GM19238 (cell line): ENCODE data around the gene RNF10.
"Not testable (repeated sequence)": the region's sequence is repeated elsewhere in the genome, so short reads cannot be mapped to it uniquely, and the experiment has no call there.

Experiments used
- DNase-seq: peaks from one replicate; pipeline ENCODE4 v3.0.0; 2011; ENCODE audit warnings: low spot score; ENCODE audit not compliant: insufficient read length

RNF10 gene

DNA sequence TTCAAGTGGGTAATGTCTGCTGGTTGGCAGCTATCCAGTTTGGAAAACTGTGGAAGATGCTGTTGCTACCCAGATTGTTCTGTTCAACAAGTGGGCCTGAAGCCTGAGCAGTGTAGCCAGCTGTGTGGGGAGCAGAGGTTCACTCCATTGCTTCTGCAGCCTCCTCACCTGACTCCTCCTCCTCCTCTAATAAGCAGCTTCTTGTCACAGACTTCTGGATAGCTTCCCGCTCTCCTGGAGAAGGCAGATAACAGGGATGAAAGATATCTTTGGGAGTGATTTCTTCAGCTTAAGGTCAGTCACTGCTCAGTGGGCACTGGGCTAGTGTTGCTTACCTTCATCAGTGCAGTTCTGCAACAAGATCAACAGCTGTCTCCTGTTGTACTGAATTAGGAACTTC, 45.0 kb downstream of the RNF10 start:
- no peak for DNase-seq

DNA sequence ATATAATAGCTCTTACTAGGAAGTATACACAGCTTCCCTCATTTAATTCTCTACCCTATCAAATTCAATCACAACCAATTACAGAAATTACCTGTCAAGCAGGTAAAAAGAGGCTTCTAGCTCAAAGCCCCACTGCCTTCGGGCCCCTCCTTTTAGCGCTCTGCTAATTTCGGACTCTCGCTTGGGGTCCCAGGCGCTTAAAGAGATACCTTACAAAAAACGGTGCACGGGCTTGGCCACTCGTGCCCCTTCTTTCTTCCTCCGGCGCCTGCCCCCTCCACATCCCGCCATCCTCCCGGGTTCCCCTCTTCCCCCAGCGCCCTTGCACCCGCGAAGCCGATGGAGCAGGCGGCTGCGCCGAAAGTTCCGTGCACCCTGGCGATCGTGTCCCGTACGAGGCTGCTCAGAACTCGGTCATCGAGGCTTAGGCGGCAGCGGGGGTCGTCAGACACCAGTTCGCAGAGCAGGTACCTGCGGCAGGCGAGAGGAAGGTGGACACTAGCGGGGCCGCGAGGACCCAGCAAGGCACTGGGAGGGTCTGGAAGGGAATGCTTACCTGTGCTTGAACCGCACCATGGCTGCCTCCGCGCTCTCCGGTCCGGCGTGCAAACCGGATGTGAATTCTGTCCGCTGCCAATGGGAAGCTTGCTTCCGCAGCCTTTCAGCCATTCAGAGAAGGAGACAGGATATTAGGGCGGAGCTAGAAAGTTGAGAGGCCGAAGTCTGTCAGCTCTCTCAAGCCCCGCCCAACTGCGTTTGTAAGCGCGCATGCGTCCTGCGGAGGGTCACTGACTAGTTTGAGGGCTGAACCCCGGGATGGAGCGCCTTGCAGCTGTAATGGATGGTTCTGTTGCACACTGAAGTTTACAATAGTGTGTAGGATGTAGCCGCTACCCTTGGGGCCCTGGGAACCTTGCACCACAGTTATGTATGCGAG, 46.9 kb downstream of the RNF10 start, which contains the start of gene POP5:
Gene POP5, minus strand, starts transcription at position 616 of the 937 bp plus-strand sequence. Its CDS starts 40 bp downstream, at position 576.
- DNase-seq, result peak; percentile 89

DNA sequence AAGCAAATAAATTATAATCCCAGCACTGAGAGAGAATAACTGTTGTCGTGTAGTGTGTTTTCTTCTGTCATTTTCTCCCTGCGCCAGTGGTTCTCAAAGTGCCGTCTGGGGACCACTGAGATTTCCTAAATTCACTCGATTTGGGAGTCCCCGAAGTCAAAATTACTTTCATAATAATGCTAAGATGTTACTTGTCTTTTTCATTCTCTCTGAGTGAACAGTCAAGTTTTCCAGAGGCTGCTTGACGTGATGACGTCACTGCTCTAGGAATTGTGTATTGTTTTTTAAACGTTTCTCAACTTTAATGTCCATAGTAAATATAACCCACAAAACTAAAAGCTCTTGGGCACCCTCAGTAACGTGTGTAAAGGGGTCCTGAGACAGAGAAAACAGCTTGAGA, 47.8 kb downstream of the RNF10 start:
- DNase-seq, result no peak

DNA sequence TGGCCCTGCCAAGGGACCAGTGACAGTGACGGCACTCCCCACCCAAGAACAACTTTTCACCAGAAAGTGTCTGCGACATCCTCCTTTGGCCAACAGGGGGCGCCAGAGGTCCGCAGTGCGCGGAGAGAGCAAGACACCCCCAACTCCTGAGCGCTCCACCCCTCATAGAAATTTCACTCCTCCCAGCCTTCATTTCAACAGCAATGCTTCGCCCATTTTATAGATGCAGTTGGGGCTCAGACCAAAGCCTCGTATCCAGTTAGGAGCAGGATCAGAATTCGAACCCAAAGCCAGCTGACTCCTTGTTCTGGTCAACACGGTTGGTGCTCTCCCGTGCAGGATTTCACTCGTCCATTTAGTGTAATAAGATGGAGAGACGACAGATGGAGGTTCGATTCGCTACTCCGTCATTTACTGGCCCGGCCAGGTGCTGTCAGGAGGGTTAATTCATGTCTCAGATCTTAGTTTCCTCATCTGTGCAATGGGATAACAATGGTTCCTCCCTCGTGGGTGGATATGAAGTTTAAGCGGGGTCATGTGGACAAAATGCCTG, 49.4 kb downstream of the RNF10 start:
- peak; percentile 65 for DNase-seq

DNA sequence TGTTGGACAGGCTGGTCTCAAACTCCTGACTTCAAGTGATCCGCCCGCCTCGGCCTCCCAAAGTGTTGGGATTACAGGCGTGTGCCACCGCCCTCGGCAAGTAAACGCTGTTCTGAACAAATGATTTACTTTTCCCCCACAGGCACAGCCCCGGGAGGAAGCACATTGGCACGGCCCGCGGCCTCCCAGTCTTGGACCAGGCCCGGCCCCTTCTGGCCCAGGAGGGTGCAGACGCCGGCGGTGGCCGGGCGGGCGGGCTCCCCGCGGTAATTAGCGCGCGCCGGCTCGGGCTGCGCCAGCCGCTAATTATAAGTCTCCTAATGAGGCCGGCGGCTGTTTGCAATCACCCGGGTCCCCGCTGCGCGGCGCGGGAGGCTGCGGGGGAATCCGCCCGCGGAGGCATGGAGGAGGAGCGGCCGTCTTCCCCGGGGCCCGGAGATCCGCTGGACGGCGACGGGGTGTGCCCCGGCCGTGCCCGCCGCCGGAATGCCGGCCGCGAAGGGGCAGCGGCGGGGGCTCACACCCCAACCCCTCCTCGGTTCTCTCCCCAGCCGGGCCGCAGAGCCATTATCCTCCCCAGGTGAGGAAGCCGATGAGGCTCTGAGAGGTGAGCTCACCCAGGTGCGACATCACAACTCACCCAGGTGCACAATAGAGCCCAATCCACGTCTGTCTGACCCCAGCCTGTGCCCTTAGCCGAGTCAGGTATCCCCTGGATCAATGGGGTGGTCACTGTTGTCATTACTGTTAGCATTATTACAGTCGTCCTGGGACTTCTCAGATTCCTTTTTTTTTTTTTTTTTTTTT, 50.4 kb downstream of the RNF10 start:
- DNase-seq, result peak; percentile 15

DNA sequence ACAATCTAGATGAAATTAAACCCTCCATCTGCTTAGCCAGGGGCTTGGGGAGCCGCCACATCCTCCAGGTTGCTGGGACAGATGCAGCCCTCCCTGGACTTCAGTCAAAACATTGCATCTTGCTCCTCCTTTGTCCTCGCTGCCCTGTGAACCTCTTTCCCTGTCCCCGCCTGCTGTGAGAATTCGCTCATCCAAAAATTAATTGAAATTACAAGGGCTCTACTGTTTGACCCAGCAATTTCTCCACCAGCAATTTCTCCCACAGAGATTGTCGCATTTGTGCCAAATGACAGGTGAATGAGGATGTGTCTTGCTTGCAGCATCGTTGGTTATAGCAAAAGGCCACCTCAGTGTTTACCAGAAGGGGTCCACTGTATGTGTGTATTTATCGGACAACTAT, 52.0 kb downstream of the RNF10 start:
- no peak for DNase-seq

DNA sequence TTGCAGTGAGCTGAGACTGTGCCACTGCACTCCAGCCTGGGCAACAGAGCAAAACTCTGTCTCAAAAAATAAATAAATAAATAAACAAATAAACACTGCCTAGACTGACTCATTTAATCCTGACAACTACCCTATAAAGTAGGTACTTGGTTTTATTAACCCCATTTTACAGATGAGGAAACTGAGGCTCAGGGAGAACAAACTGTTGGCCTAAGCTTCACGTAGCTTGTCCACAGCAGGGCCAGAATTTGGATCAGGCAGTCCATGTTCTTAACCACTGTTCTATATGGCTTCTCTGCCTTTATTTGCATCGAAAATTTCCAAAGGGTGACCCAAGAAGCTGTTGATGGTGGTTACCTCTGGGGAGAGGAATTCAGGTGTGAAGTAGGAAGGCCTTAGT, 52.7 kb downstream of the RNF10 start:
- DNase-seq, result no peak

DNA sequence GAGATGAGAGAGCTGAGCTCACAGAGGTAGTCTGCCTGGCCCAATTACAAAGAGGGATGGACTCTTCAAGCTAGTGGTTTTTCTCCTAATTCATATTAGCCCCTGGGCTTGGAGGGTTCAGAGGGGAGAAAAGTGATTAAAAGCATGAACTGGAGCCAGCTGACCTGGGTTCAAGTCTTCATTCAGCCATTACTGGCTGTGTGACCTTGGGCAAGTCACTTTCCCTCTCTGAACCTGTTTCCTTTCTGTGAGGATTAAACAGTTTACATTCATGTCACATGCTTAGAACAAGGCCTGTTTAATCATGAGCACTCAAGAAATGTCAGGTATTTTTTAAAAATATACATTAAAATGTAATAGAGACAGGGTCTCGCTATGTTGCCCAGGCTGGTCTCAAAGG, 54.2 kb downstream of the RNF10 start:
- no peak for DNase-seq

DNA sequence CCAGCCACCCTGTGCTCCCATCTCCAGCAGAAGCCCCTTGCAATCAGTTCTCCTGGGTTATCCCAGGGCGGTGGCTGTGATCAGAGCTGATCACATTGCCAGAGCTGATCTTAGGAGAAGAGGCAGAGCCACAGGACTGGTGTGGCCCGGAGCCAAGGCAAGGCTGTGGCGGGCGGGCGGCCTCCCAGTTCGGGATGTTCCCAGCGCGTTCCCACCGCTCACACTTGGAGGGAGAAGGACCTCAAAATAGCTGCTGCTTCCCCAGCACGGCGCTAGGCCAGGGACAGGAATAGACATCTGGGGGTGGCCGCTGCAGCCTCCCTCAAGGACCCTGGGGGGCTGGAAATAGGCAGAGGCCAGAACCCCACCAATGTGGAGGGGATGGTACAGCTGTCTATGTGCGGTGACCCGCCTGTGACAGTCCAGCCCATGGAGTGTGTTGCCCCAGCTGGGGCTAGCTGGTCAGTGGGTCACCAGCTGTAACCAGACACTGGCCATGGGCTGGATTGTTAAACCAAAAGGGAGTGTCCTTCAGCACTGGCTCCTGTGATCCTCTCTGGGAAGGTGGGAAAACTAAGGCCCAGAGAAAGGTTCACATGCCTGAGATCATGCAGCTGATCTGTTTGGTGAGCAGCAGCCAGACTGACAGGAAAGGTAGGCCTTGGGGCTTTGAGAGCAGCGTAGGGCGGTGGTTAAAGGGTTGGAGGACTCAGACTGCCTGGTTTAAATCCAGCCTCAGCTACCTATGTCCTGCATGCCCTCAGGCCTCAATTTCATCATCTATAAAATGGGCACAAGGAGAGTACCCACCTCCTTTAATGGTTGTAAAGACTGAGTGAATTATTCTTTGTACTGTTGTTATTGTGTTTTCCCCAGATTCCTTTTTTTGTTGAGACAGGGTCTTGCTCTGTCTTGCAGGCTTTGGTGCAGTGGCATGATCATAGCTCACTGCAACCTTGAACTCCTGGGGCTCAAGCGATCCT, 55.1 kb downstream of the RNF10 start:
- no peak for DNase-seq

DNA sequence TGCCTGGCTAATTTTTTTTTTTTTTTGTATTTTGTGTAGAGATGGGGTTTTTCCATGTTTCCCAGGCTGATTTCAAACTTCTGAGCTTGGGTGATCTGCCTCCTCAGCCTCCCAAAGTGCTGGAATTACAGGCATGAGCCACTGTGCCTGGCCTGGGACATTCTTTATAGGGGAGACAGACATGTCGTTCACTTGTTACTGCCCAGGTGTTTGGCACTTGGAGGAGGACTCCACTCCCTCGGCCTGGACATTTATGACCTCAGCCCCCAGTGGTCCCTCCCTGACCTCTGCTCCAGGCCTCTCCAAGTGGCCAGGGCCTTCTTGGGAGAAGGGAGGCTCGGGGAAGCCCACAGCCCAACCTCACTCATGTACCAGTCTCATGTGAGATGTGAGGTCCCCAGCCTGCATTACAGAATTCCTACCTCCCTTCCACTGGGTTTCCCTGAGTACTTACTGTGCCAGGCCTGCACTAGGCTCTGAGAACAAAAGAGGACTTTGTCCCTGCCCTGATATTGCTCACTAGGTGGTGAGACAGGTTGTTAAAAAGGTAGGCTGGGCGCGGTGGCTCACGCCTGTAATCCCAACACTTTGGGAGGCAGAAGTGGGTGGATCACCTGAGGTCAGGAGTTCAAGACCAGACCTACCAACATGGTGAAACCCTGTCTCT, 56.7 kb downstream of the RNF10 start:
- DNase-seq, result no peak

DNA sequence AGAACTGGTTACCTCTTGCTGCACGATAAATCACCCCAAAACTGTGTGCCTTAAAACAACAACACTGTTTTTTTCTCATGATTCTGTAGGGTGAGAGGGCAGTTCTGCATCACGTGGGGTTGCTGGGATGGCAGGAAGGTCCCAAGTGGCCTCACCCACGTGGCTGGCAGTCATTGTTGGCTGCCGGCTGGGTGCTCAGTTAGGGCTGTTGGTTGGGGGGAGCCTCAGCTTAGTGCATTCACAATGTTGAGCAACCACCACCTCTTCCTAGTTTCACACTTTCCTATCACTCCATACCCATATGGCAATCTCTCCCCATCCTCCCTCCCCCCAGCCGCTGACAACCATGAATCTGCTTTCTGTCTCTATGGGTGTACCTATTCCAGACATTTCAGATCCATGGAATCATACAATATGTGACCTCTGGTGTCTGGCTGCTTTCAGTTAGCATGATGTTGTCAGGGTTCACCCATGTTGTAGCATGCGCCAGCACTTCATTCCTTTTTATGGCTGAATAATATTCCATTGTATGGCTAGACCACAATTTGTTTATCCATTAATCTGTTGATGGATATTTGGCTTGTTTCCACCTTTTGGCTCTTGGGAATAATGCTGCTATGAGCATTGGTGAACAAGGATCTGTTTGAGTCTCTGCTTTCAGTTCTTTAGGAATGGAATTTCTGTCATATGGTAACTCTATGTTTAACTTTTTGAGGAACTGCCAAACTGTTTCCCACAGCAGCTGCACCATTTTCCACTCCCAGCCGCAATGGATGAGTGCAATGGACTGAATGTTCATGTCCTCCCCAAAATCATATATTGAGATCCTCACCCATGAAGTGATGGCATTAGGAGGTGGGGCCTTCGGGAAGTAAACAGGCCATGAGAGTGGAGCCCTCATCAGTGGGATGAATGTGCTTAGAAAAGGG, 58.2 kb downstream of the RNF10 start:
- no peak for DNase-seq

DNA sequence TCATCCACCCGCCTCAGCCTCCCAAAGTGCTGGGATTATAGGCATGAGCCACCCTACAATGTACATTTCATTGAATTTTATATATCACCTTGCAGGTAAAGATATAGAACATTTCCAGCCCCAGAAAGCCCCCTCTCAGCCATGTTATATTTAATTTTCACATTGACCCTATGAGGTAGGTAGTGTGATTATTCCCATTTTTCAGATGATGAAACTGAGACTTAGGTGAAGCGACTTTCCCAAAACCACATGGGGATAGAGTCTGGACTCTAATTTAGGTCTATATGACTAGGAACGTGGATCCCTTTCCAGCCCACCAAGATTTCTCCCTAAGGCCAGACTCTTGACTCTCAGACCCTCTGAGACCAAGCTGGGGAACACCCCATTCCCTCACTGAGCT, 62.7 kb downstream of the RNF10 start:
- DNase-seq, result no peak

DNA sequence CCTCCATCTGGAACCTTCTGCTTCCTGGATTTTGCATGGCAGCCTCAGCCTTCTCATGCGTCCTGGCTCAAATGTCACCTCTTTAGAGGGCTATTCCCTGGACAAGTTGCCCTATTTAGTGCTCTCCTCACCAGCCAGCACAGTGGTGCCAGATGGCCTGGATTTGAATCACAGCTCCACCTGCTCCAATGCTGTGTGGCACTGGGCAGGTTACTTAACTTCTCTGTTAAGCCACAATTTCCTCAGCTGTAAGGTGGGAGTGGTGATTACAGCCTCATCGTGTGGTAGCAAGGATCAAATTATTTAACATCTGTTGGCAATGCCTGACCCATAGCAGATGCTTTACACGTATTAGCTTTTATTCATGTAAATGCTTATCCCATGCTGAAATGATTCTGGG, 63.7 kb downstream of the RNF10 start:
- no peak for DNase-seq

DNA sequence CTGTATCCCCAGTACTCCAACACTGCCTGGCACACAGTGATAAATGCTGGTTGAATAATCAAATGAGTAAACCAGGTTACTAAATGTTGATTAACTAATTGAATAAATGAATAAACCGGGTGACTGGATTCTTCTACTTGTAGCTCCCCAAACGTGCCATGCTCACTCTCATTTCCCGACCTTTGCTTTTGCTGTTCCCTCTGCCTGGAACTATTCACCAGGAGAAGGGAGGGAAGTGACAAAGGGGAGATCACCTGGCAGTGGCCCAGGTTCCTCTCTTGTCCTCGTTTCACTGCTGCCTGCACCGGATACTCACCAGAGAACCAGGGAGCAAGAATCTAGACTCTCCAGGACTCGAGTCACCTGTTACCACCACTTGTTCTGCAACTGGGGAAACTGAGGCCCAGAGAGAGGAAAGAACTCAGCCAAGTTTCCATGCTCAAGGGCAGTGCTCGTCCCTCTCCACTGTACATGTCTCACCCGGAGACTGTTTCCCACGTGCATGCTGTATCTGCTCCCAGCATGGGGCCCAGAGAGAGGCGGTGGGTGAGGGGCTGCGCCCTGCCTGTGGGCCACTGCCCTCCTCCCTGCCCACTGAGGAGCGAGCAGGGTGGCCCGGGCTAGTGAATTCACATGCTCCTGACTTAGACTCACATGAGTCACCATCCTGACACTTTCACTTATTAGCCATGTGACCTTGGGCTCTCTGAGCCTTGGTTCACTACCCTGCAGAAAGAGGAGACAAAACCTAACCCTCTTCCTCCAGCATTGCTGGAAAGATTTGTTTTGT, 64.7 kb downstream of the RNF10 start:
- no peak for DNase-seq

DNA sequence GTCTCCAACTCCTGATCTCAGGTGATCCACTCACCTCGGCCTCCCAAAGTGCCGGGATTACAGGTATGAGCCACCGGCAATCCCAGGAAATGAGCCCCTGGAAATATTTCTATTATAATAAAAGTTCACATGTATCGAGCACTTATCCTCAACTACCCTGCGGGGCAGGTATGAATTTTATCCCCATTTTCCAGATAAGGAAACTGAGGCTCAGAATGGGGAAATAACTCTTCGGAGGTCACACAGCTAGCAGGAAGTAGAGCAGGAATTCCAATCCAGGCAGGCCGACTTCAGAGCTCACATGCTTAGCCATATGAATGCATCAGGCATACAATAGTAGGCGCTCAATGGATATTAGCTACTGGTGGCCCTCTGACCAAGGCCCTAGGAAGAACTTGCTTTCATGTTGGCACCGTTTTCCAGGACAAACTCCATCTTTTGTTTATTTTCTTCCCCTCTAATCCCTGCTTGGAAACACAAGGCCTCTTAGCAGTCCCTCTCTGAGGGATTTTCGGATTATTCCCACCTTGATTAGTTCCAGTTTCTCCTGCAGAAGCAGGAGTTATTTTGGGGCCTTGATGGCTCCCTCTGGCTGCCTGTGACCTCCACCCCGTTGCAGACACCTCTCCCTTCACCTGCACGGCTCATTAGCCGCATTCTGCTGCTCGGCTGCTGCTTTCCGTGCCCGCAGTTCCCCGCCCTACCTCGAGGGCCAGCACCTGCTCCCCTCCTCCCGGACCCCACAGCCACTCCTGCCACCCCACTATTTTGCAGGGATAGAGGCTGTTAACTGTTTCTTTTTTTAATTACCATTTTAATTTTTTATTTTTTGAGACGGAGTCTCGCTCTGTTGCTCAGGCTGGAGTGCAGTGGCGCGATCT, 65.8 kb downstream of the RNF10 start:
- no peak for DNase-seq

DNA sequence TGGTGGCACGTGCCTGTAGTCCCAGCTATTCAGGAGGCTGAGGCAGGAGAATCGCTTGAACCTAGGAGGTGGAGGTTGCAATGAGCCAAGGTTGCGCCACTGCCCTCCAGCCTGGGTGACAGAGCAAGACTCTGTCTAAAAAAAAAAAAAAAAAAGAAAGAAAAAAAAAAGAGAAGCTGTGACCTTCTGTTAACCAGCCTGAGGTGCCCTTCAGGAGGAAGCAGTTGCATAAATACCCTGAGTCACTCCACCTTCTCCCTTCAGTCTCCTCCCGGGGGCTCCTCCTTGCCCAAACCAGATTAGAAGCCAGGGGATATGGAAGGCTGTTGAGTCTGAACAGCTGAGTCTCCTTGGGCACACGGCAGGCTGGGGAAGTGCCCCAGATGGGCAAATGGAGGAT, 68.3 kb downstream of the RNF10 start:
- not testable (repeated sequence) for DNase-seq

DNA sequence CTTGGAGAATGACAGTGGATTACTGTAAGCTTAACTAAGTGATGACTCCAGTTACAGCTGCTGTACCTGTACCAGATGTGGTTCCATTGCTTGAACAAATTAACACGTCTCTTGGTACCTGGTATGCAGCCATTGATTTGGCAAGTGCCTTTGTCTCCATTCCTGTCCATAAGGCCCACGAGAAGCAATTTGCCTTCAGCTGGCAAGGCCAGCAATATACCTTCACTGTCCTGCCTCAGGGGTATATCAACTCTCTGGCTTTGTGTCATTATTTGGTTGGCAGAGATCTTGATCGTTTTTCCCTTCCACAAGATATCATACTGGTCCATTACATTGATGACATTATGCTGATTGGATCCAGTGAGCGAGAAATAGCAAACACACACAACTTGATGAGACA, 76.4 kb downstream of the RNF10 start:
- no peak for DNase-seq
